GM18508 (cell line): Measurements from ENCODE around the gene C1orf74.

Experiments used
- ATAC-seq: cut with Tn5 transposase; IDR thresholded peaks from one replicate; pipeline ENCODE4 v1.9.1; 2021; ENCODE audit warnings: moderate number of reproducible peaks; ENCODE audit not compliant: insufficient read depth, unreplicated experiment

Gene C1orf74

GRCh38 chr1:209774592-209774991, 9.8 kb downstream of the C1orf74 start:
- ATAC-seq = no peak

GRCh38 chr1:209772126-209772525, 12.2 kb downstream of the C1orf74 start:
- no peak for ATAC-seq

GRCh38 chr1:209770636-209771415, 13.5 kb downstream of the C1orf74 start:
- no peak for ATAC-seq

GRCh38 chr1:209769971-209770370, 14.4 kb downstream of the C1orf74 start:
- ATAC-seq = no peak

GRCh38 chr1:209769171-209769904, 15.0 kb downstream of the C1orf74 start:
- peak; percentile 70 for ATAC-seq

- ATAC-seq = peak; percentile 70
These were observed 16.0 kb downstream of the C1orf74 start for GRCh38 chr1:209768354-209768774.

GRCh38 chr1:209767706-209768105, 16.7 kb downstream of the C1orf74 start:
- no peak for ATAC-seq

- ATAC-seq = no peak
These were observed 17.3 kb downstream of the C1orf74 start for GRCh38 chr1:209767096-209767495.

- no peak for ATAC-seq
These were observed 18.3 kb downstream of the C1orf74 start for GRCh38 chr1:209766051-209766450.

- ATAC-seq = no peak
These were observed 23.2 kb downstream of the C1orf74 start for GRCh38 chr1:209761011-209761635.

GRCh38 chr1:209759829-209760359, 24.5 kb downstream of the C1orf74 start:
- no peak for ATAC-seq

GRCh38 chr1:209758400-209758799, 26.0 kb downstream of the C1orf74 start:
- no peak for ATAC-seq

GRCh38 chr1:209756615-209757445, 27.5 kb downstream of the C1orf74 start:
- no peak for ATAC-seq

GRCh38 chr1:209755926-209756614, 28.3 kb downstream of the C1orf74 start, which contains the start of gene TRAF3IP3:
Gene TRAF3IP3 (plus strand): TSS chr1:209756053. CDS start chr1:209760040, 3,987 bp downstream.
- peak; percentile 62 for ATAC-seq

- ATAC-seq = no peak
These were observed 29.1 kb downstream of the C1orf74 start for GRCh38 chr1:209755256-209755655.

- ATAC-seq = no peak
These were observed 31.5 kb downstream of the C1orf74 start for GRCh38 chr1:209752890-209753289.

GRCh38 chr1:209751627-209752231, 32.6 kb downstream of the C1orf74 start:
- ATAC-seq = peak; percentile 43

- no peak for ATAC-seq
These were observed 34.6 kb downstream of the C1orf74 start for GRCh38 chr1:209749670-209750323.
